OCI-LY3 (cell line): ENCODE data around the gene DNAJC2.

ENCODE experiments used
- H2AFZ ChIP-seq: fragments of 200-600, 300-600 bp; shearing (Covaris generic); 2 replicates; pipeline ENCODE4 v1.6.0; 2014; ENCODE audit warnings: antibody characterized with exemption, low read depth, low read length
- H3K27ac ChIP-seq: fragments of 200-600, 300-600 bp; sonication (generic); 2 replicates; pipeline ENCODE4 v1.5.1; 2014; ENCODE audit warnings: mild to moderate bottlenecking, low read length, moderate library complexity, mixed read lengths
- H3K27me3 ChIP-seq: fragments of 200-600, 300-600 bp; sonication (generic); 2 replicates; pipeline ENCODE4 v1.6.1; 2014; ENCODE audit warnings: low read depth, low read length, mixed read lengths
- H3K36me3 ChIP-seq: fragments of 200-600, 300-600 bp; sonication (generic); replicated peaks from 2 replicates; pipeline ENCODE3; 2014; ENCODE audit warnings: low read depth, low read length, mixed read lengths
- H3K4me1 ChIP-seq: fragments of 300-600, 200-600 bp; sonication (generic); 2 replicates; pipeline ENCODE4 v1.6.1; 2014; ENCODE audit warnings: low read length, mixed read lengths
- H3K4me2 ChIP-seq: fragments of 200-600, 300-600 bp; sonication (generic); 2 replicates; pipeline ENCODE4 v1.6.1; 2014; ENCODE audit warnings: low read length, mixed read lengths
- H3K4me3 ChIP-seq: fragments of 300-600, 200-600 bp; sonication (generic); 2 replicates; pipeline ENCODE4 v1.5.1; 2014; ENCODE audit warnings: antibody characterized with exemption, mild to moderate bottlenecking, low read length, moderate library complexity
- H3K79me2 ChIP-seq: fragments of 300-600, 200-600 bp; shearing (Covaris generic); 2 replicates; pipeline ENCODE4 v1.6.1; 2014; ENCODE audit warnings: mild to moderate bottlenecking, low read length, mixed read lengths
- H3K9ac ChIP-seq: fragments of 300-600, 200-600 bp; shearing (Covaris generic); 2 replicates; pipeline ENCODE4 v1.6.0; 2014; ENCODE audit warnings: mild to moderate bottlenecking, low read length, moderate library complexity
- H3K9me3 ChIP-seq: fragments of 200-600, 300-600 bp; shearing (Covaris generic); 2 replicates; pipeline ENCODE4 v1.6.1; 2014; ENCODE audit warnings: low read length, mixed read lengths; ENCODE audit not compliant: insufficient read depth
- H4K20me1 ChIP-seq: fragments of 200-600, 300-600 bp; sonication (generic); 2 replicates; pipeline ENCODE4 v1.6.1; 2016; ENCODE audit warnings: low read length, mixed read lengths; ENCODE audit not compliant: insufficient read depth
- CTCF ChIP-seq: fragments of 200-600, 300-600 bp; sonication (generic); IDR thresholded peaks from 2 replicates; pipeline ENCODE4 v1.5.1; 2014; ENCODE audit warnings: antibody characterized with exemption, low read length, low read depth
- EZH2phosphoT487 ChIP-seq: fragments of 200-600 bp; shearing (Covaris generic); IDR thresholded peaks from 2 replicates; pipeline ENCODE4 v1.6.1; 2018; ENCODE audit warnings: antibody characterized with exemption, mixed run types, low read depth

The DNAJC2 gene

GRCh38 chr7:103349805-103350204 lies 5.2 kb upstream of the DNAJC2 start:
- Histone ChIP-seq H3K27me3 (no peaks in the 10 kb centered on the region), H3K4me3 (0 out of 2 replicates have a peak overlapping the region, but pooled peaks have one; percentile 90), H3K79me2 (peaks cover 75% of the 10 kb centered on the region), H4K20me1 (peaks cover 9% of the 10 kb centered on the region; the same call in 1 of the 2 replicates), H3K27ac (no peak overlapping the region), H3K9ac (no peak overlapping the region), H3K4me2 (peak overlapping the region; percentile 82; the same call in 1 of the 2 replicates), H3K9me3 (no peaks in the 10 kb centered on the region), H3K4me1 (peaks cover 25% of the 10 kb centered on the region), H2AFZ (no peak overlapping the region), H3K36me3 (peaks cover 12% of the 10 kb centered on the region)
- TF ChIP-seq EZH2phosphoT487 (no peak), CTCF (no peak)

- H3K27ac ChIP-seq = no peak overlapping the region
Observed at GRCh38 chr7:103348959-103349358, 4.4 kb upstream of the DNAJC2 start.

DNA sequence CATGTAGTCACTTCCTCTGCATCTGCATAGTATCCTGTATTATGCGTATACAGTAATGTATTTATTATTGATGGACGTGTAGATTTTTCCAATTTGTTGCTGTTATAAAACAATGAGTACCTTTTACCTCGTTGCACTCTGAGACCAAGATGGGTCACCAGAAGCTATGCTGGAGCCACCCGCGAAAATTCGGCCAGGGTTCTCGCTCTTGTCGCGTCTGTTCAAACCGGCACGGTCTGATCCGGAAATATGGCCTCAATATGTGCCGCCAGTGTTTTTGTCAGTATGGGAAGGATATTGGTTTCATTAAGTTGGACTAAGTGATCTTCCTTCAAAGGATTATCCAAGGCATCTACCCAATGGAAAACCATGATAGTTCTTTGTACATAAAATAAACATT lies 3.9 kb upstream of the DNAJC2 start:
- H3K9ac ChIP-seq = peak overlapping the region; percentile 80

More at GRCh38 chr7:103348959-103349358, 4.4 kb upstream of the DNAJC2 start:
- Histone ChIP-seq H4K20me1 (peaks cover 9% of the 10 kb centered on the region; the same call in 1 of the 2 replicates), H3K4me2 (peak overlapping the region; percentile 82), H3K27me3 (no peaks in the 10 kb centered on the region), H3K36me3 (peaks cover 12% of the 10 kb centered on the region), H3K4me1 (peaks cover 25% of the 10 kb centered on the region), H3K9me3 (no peaks in the 10 kb centered on the region), H2AFZ (no peak overlapping the region), H3K79me2 (peaks cover 79% of the 10 kb centered on the region), H3K4me3 (peak overlapping the region; percentile 90), H3K9ac (0 out of 2 replicates have a peak overlapping the region, but pooled peaks have one; percentile 80)
- TF ChIP-seq EZH2phosphoT487 (no peak), CTCF (no peak)

More for the DNA sequence above, 3.9 kb upstream of the DNAJC2 start:
- TF ChIP-seq EZH2phosphoT487 (no peak), CTCF (no peak)
- H2AFZ ChIP-seq = no peak overlapping the region
- H3K4me3 ChIP-seq = peak overlapping the region; percentile 90
- no peaks in the 10 kb centered on the region for H3K9me3 ChIP-seq
- H3K79me2 ChIP-seq = peaks cover 82% of the 10 kb centered on the region
- peaks cover 12% of the 10 kb centered on the region for H3K36me3 ChIP-seq
- peaks cover 9% of the 10 kb centered on the region; the same call in 1 of the 2 replicates for H4K20me1 ChIP-seq
- H3K27me3 ChIP-seq = no peaks in the 10 kb centered on the region
- no peak overlapping the region for H3K27ac ChIP-seq
- peak overlapping the region; percentile 82 for H3K4me2 ChIP-seq
- peaks cover 26% of the 10 kb centered on the region for H3K4me1 ChIP-seq
